ENCODE results near the gene CDH4. TPM values are rescaled to one million over a fixed set of nuclear protein-coding genes. Genes with fewer than 3 reads are reported as not detected.

The CDH4 gene
- total and polyA plus RNA-seq, 2 of the 13 experiments (the other 11 are each of a cell fraction or from before 2014, with no cell fraction given) = not detected

- no peak for TF ChIP-seq RNF219 (CRISPR knock-in tag; IDR thresholded peaks at IDR 0.05)
- TF ChIP-seq TEAD2 (CRISPR knock-in tag; IDR thresholded peaks at IDR 0.05) = no peak
- no peak for TF ChIP-seq MIER2 (CRISPR knock-in tag; IDR thresholded peaks at IDR 0.05)
- TF ChIP-seq SP2 (CRISPR knock-in tag; IDR thresholded peaks at IDR 0.05) = no peak
- no peak for TF ChIP-seq ZNF780A (CRISPR knock-in tag; IDR thresholded peaks at IDR 0.05)
- TF ChIP-seq CREB1 (IDR thresholded peaks at IDR 0.05) = peak; percentile 97
- TF ChIP-seq CREB1 (CRISPR knock-in tag; IDR thresholded peaks at IDR 0.05) = no peak
- TF ChIP-seq MYC (CRISPR knock-in tag; IDR thresholded peaks at IDR 0.05; ENCODE audit: borderline replicate concordance) = no peak
- TF ChIP-seq MXD4 (CRISPR knock-in tag; IDR thresholded peaks at IDR 0.05) = no peak
- no peak for TF ChIP-seq BRF2 (CRISPR knock-in tag; IDR thresholded peaks at IDR 0.05)
- no peak for TF ChIP-seq ZIK1 (CRISPR knock-in tag; IDR thresholded peaks at IDR 0.05; ENCODE audit: borderline replicate concordance, low read depth)
- no peak for TF ChIP-seq ZNF567 (CRISPR knock-in tag; IDR thresholded peaks at IDR 0.05; ENCODE audit: borderline replicate concordance)
- TF ChIP-seq IKZF5 (CRISPR knock-in tag; IDR thresholded peaks at IDR 0.05) = no peak
- no peak for TF ChIP-seq TFDP2 (CRISPR knock-in tag; IDR thresholded peaks at IDR 0.05)
- no peak for TF ChIP-seq TCF12 (IDR thresholded peaks at IDR 0.05)
- TF ChIP-seq TCF12 (CRISPR knock-in tag; IDR thresholded peaks at IDR 0.05) = no peak
- TF ChIP-seq ZFP36 (IDR thresholded peaks at IDR 0.05; ENCODE audit: borderline replicate concordance, low read depth, low read length, partially characterized antibody) = no peak
- TF ChIP-seq TRIM22 (IDR thresholded peaks at IDR 0.05) = peak; percentile 93
- peak; percentile 92 for TF ChIP-seq IKZF1 (IDR thresholded peaks at IDR 0.05)
- no peak for TF ChIP-seq GABPA (IDR thresholded peaks at IDR 0.05; ENCODE audit: low read depth, low read length)
- TF ChIP-seq GABPA (CRISPR knock-in tag; IDR thresholded peaks at IDR 0.05; ENCODE audit: low read depth) = no peak
- no peak for TF ChIP-seq MAX (IDR thresholded peaks at IDR 0.05)
- no peak for TF ChIP-seq CENPX (CRISPR knock-in tag; IDR thresholded peaks at IDR 0.05)
- no peak for TF ChIP-seq JDP2 (CRISPR knock-in tag; IDR thresholded peaks at IDR 0.05; ENCODE audit: borderline replicate concordance)
- TF ChIP-seq ZNF253 (CRISPR knock-in tag; IDR thresholded peaks at IDR 0.05; ENCODE audit: borderline replicate concordance) = no peak
- TF ChIP-seq CEBPG (CRISPR knock-in tag; IDR thresholded peaks at IDR 0.05) = no peak
- no peak for TF ChIP-seq HOXA5 (CRISPR knock-in tag; IDR thresholded peaks at IDR 0.05)
- no peak for TF ChIP-seq MBNL3 (CRISPR knock-in tag; conservative IDR thresholded peaks at IDR 0.05)
Observed at GRCh38 chr20:61585764-61586163, 333.7 kb downstream of the CDH4 start (continued).

Measured in HepG2 (cell line).